Heart left ventricle (tissue), 13 donors: ENCODE results near the gene DCHS1.

Source experiments
- POLR2A ChIP-seq, 2 donors: fragments of 450-650 bp; IDR thresholded peaks; one replicate each; pipeline ENCODE4 v1.6.1; 2017; ENCODE audit warnings: antibody characterized with exemption in 2 of 2, mild to moderate bottlenecking in 2 of 2, moderate library complexity in 2 of 2
- TF ChIP-seq, protein P1 (sequence below), 12 donors: fragments of 200-600 bp; sonication (generic) in 4 of 12; IDR thresholded peaks; one replicate each; pipeline versions ENCODE4 v1.5.0 to v1.8.0; 2018 to 2022; ENCODE audit warnings: antibody characterized with exemption in 12 of 12, mild to moderate bottlenecking in 5 of 12
- donor health status: ischemic (EF 13 %, LVEDD 7.1; RV severe dilation, severe dysfunction).
- donor health status: DM: no; HTN: yes; CAD: no.
- donor health status: DM: no; HTN: no; CAD: no.
- donor health status: ischemic (EF 25% LVEDD 6.9; RV normal size, moderate dysfunction).
- donor health status: ischemic (EF 25% LVEDD 5.7; RV mildly dilated, moderate dysfunction).
- donor health status: ischemic (EF 35%, LVEDD 5.7; RV mildly dilated, moderate dysfunction).
- donor health status: nonischemic (EF 11% LVEDD 7.7; RV severe dilation, severe dysfunction).
- donor health status: DM: yes; HTN: yes; CAD: no.
- donor health status: PGD.
- donor health status: ischemic (EF 29% LVEDD 5.4; RV normal size, mild dysfunction).
- donor health status: nonischemic (EF 23%, LVEDD 6.1; RV moderate dilation, normal function).

- TF ChIP-seq, protein P1, sequence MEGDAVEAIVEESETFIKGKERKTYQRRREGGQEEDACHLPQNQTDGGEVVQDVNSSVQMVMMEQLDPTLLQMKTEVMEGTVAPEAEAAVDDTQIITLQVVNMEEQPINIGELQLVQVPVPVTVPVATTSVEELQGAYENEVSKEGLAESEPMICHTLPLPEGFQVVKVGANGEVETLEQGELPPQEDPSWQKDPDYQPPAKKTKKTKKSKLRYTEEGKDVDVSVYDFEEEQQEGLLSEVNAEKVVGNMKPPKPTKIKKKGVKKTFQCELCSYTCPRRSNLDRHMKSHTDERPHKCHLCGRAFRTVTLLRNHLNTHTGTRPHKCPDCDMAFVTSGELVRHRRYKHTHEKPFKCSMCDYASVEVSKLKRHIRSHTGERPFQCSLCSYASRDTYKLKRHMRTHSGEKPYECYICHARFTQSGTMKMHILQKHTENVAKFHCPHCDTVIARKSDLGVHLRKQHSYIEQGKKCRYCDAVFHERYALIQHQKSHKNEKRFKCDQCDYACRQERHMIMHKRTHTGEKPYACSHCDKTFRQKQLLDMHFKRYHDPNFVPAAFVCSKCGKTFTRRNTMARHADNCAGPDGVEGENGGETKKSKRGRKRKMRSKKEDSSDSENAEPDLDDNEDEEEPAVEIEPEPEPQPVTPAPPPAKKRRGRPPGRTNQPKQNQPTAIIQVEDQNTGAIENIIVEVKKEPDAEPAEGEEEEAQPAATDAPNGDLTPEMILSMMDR (IDR thresholded peaks at IDR 0.05), result no peak
- TF ChIP-seq POLR2A (IDR thresholded peaks at IDR 0.05), result no peak
Observed at GRCh38 chr11:6682591-6682935, 27.0 kb upstream of the DCHS1 start.
